ENCODE measurements around the gene HOXA1.

DNA sequence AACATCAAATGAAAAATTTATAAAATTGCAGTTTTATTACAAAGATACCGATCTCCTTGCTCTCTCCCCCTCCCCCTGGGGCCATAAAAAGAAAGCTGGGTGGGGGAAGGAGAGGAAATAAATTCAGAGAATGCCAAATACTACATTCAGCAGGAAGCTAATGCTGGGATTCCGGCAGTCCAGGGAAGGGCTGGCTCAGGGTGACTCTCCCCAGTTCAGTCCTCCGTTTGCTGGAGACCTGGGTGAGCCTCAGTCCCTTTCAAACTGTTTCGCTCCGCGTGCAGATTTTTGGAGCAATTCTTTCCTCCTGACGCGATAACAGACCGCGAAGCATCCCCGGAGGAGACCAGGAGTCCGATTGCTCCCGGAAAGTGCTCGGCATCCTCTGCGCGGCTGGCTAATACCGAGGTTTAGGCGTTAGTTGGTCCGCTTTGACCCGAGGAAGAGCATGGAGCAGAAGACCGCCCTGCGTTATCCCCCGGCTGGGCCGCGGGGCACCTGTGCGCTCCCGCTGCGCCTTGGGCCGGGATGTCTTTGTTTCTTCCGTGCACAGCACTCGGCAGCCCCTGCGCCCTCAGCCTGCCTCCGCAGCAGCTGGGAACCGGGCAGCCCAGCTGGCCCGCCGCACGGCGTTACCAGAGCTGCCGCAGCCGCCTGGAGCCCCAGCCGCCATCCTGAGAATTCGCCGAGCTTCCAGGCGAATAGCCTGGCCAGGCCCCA is 10.5 kb upstream of the HOXA1 start:
- TF ChIP-seq, protein P1, sequence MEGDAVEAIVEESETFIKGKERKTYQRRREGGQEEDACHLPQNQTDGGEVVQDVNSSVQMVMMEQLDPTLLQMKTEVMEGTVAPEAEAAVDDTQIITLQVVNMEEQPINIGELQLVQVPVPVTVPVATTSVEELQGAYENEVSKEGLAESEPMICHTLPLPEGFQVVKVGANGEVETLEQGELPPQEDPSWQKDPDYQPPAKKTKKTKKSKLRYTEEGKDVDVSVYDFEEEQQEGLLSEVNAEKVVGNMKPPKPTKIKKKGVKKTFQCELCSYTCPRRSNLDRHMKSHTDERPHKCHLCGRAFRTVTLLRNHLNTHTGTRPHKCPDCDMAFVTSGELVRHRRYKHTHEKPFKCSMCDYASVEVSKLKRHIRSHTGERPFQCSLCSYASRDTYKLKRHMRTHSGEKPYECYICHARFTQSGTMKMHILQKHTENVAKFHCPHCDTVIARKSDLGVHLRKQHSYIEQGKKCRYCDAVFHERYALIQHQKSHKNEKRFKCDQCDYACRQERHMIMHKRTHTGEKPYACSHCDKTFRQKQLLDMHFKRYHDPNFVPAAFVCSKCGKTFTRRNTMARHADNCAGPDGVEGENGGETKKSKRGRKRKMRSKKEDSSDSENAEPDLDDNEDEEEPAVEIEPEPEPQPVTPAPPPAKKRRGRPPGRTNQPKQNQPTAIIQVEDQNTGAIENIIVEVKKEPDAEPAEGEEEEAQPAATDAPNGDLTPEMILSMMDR (IDR thresholded peaks at IDR 0.05; ENCODE audit: insufficient read depth, low read length): no peak
- TF ChIP-seq, protein P2, sequence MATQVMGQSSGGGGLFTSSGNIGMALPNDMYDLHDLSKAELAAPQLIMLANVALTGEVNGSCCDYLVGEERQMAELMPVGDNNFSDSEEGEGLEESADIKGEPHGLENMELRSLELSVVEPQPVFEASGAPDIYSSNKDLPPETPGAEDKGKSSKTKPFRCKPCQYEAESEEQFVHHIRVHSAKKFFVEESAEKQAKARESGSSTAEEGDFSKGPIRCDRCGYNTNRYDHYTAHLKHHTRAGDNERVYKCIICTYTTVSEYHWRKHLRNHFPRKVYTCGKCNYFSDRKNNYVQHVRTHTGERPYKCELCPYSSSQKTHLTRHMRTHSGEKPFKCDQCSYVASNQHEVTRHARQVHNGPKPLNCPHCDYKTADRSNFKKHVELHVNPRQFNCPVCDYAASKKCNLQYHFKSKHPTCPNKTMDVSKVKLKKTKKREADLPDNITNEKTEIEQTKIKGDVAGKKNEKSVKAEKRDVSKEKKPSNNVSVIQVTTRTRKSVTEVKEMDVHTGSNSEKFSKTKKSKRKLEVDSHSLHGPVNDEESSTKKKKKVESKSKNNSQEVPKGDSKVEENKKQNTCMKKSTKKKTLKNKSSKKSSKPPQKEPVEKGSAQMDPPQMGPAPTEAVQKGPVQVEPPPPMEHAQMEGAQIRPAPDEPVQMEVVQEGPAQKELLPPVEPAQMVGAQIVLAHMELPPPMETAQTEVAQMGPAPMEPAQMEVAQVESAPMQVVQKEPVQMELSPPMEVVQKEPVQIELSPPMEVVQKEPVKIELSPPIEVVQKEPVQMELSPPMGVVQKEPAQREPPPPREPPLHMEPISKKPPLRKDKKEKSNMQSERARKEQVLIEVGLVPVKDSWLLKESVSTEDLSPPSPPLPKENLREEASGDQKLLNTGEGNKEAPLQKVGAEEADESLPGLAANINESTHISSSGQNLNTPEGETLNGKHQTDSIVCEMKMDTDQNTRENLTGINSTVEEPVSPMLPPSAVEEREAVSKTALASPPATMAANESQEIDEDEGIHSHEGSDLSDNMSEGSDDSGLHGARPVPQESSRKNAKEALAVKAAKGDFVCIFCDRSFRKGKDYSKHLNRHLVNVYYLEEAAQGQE (IDR thresholded peaks at IDR 0.05; ENCODE audit: insufficient replicate concordance, low read depth): no peak

Data from HL-60 (cell line).